AG09309 (cell line): ENCODE results near the gene SIRT7.

Experiments
- DNase-seq: peaks from one replicate; pipeline ENCODE4 v3.0.0-alpha.2; 2010; ENCODE audit warnings: low read depth
- H3K4me3 ChIP-seq: 2 replicates; pipeline ENCODE4 v1.5.1; 2011; ENCODE audit warnings: mild to moderate bottlenecking, low read depth, low read length, moderate library complexity; ENCODE audit not compliant: control insufficient read depth
- TF ChIP-seq, protein P1 (sequence below): IDR thresholded peaks from 2 replicates; pipeline ENCODE4 v1.5.1; 2011; ENCODE audit warnings: mild to moderate bottlenecking, low read depth, low read length, inconsistent platforms; ENCODE audit not compliant: insufficient read depth, control insufficient read depth; ENCODE audit errors: missing control alignments

Gene SIRT7

DNA sequence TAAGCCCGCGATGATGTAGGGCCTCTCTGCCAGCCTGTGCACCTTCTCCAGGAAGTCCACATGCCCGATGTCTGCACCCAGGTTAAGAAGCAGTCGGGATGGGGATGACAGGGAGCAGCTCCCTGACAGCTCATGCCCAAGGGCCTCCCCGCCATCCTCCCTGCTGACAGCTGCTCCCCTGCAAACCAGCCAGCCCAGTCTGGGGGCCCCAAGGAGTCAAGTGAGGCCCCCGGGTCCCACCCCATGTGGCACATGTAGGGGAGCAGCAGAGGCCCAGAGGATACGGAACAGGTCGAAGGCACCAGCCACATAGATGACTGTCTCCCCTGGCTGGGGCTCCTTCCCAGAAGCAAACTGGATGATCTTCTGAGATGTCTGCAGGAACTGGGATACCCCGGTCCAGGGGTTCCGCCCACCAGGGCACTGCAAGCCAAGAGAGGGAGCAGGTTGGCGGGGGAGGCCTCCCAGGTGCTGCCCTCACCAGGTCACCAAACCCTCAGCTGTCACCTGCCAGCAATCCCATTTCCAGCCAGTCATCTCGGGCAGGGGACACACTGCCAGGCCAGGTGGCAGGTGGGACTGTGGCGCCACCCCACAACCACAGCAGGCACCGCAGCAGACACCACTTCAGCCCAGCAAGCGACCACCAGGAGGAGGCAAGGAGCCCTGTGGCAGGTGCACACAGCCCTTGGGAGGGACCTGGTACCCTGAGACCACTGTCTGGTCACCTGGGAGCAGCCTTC, 11.3 kb downstream of the SIRT7 start:
- DNase-seq = no peak
- no peak overlapping the region for H3K4me3 ChIP-seq
- TF ChIP-seq, protein P1, sequence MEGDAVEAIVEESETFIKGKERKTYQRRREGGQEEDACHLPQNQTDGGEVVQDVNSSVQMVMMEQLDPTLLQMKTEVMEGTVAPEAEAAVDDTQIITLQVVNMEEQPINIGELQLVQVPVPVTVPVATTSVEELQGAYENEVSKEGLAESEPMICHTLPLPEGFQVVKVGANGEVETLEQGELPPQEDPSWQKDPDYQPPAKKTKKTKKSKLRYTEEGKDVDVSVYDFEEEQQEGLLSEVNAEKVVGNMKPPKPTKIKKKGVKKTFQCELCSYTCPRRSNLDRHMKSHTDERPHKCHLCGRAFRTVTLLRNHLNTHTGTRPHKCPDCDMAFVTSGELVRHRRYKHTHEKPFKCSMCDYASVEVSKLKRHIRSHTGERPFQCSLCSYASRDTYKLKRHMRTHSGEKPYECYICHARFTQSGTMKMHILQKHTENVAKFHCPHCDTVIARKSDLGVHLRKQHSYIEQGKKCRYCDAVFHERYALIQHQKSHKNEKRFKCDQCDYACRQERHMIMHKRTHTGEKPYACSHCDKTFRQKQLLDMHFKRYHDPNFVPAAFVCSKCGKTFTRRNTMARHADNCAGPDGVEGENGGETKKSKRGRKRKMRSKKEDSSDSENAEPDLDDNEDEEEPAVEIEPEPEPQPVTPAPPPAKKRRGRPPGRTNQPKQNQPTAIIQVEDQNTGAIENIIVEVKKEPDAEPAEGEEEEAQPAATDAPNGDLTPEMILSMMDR = no peak

DNA sequence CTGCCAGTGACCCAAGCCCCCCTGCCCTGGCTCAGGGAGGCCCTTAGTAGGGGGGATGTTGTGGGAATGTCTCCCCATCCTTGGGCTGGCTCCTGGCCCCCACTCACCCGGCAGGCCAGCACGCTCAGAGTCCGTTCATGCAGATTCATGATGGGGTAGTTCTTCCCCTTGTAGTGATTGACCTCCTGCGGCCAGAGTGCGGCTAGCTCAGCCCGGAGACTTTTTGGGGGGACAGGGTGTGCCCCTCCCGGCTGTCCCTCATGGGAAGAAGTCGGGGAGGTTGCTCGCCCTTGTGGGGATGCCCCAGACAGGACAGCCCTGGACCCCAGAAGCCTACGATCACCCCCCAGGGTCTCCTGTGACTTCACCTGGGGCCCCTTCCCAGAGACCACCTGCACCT, 12.0 kb downstream of the SIRT7 start:
- DNase-seq = no peak
- TF ChIP-seq, protein P1 = no peak
- no peak overlapping the region for H3K4me3 ChIP-seq

DNA sequence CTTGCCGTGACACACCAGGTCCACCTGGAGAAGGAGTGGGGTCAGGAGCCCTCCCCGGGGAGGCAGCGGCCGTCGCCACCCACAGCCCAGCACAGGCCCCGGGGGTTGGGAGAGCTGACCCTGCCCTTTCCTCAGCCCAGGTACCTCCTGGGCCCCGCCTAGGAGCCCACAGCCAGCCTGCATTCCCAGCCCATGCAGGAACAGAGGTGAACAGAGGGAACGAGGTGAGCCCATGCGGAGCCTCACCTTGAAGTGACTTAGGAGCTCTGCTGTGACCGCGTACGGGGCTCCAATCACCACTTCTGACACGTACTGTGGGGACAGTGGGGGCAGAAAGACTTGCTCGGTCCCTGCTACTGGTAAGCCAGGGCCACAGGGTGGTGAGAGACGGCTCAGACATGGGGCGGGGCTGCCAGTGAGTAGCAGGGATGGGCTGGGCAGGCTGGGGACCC, 12.5 kb downstream of the SIRT7 start:
- DNase-seq = no peak
- no peak overlapping the region for H3K4me3 ChIP-seq
- TF ChIP-seq, protein P1 = no peak

DNA sequence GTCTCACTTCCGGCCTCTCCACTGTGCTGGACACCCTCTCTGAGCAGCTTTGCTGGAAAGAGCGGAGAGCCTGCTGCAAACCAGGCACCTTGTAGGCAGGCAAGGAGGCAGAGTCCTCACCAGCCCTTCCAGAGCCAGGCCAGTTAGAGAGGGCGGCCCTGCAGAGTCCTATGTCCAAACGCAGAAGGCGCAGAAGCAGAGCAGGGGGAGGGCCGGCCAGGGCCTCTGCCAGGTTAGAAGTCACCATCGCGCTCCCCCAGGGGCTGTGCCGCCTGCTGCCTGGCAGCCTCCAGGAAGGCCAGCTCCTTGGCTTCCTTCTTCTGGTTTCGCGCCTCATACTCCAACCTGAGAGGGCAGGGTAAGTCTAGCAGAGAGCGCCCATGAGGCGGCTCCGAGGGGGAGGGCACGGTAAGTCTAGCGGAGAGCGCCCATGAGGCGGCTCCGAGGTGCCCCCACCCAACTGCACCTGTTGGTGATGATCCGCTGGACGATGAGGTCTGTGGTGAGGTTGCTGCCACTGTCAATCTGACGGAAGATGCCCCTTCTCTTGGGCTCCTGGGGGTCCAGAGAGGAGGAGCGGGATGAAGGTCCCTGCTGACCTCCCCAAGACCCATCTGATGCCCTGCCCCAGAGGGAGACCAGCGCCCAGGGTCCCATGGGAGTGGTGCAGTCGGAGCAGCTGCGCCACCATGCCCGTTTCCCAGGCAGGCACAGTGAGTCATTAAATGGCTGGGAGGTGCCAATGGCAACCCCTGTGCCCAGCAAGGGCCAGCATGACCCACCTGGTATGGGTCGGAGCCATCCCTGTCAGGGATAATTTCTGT, 13.2 kb downstream of the SIRT7 start:
- TF ChIP-seq, protein P1 = no peak
- no peak for DNase-seq
- H3K4me3 ChIP-seq = no peak overlapping the region

GRCh38 chr17:81903896-81904599, 13.9 kb downstream of the SIRT7 start:
- no peak for DNase-seq
- TF ChIP-seq, protein P1 = no peak
- no peak overlapping the region for H3K4me3 ChIP-seq

DNA sequence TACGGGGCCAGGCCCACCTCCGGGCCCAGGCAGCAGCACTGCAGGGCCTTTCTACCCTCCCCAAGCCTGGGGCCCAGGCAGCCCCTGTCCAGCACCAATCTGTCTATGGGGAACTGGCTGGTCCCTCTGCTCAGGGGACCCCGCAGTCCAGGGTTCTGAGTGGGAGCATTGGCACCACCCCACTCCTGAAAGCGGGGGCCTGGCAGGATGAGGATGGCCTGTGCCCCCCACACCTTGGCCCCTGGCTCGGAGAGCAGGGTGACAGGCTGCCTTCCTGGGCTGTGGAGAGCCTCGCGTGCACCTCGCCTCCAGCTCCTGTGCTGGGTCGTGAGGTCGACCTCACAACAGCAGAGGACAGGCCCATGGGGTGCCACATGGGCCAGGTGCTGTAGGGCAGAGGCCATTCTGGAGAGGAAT, 14.6 kb downstream of the SIRT7 start:
- TF ChIP-seq, protein P1 = no peak
- H3K4me3 ChIP-seq = no peak overlapping the region
- DNase-seq = no peak
